HG02970 (cell line): ENCODE results near the gene OAS2.
"Not testable (repeated sequence)": the region's sequence is repeated elsewhere in the genome, so short reads cannot be mapped to it uniquely, and the experiment has no call there.

Experiments
- ATAC-seq: cut with Tn5 transposase; IDR thresholded peaks from one replicate; pipeline ENCODE4 v1.9.1; 2021; ENCODE audit warnings: mild to moderate bottlenecking, moderate library complexity, moderate number of reproducible peaks; ENCODE audit not compliant: unreplicated experiment, low FRiP score

Gene OAS2

GRCh38 chr12:112980491-112981158 lies 2.3 kb downstream of the OAS2 start:
- no peak for ATAC-seq

GRCh38 chr12:112985642-112986290 lies 7.4 kb downstream of the OAS2 start:
- no peak for ATAC-seq

- ATAC-seq: no peak
Measured at GRCh38 chr12:112986291-112986800, 8.0 kb downstream of the OAS2 start.

GRCh38 chr12:112987561-112987960 lies 9.2 kb downstream of the OAS2 start:
- no peak for ATAC-seq

- ATAC-seq: no peak
Measured at GRCh38 chr12:112988224-112988623, 9.9 kb downstream of the OAS2 start.

- not testable (repeated sequence) for ATAC-seq
Measured at GRCh38 chr12:112988823-112989385, 10.6 kb downstream of the OAS2 start.

GRCh38 chr12:112989806-112990205 lies 11.5 kb downstream of the OAS2 start:
- ATAC-seq: no peak

GRCh38 chr12:112992541-112993398 lies 14.5 kb downstream of the OAS2 start:
- no peak for ATAC-seq

- no peak for ATAC-seq
Measured at GRCh38 chr12:112995008-112995407, 16.7 kb downstream of the OAS2 start.

GRCh38 chr12:112996501-112996900 lies 18.2 kb downstream of the OAS2 start:
- ATAC-seq: no peak

- no peak for ATAC-seq
Measured at GRCh38 chr12:112997506-112997905, 19.2 kb downstream of the OAS2 start.

- ATAC-seq: no peak
Measured at GRCh38 chr12:112998987-112999767, 20.9 kb downstream of the OAS2 start.

- ATAC-seq: no peak
Measured at GRCh38 chr12:113000433-113000832, 22.1 kb downstream of the OAS2 start.

- no peak for ATAC-seq
Measured at GRCh38 chr12:113002155-113002554, 23.8 kb downstream of the OAS2 start.

- ATAC-seq: no peak
Measured at GRCh38 chr12:113002676-113003075, 24.4 kb downstream of the OAS2 start.

GRCh38 chr12:113003636-113004035 lies 25.3 kb downstream of the OAS2 start:
- no peak for ATAC-seq

- ATAC-seq: no peak
Measured at GRCh38 chr12:113005762-113006161, 27.4 kb downstream of the OAS2 start.

- ATAC-seq: no peak
Measured at GRCh38 chr12:113006206-113006605, 27.9 kb downstream of the OAS2 start.

GRCh38 chr12:113006641-113007040 lies 28.3 kb downstream of the OAS2 start:
- ATAC-seq: no peak

- ATAC-seq: no peak
Measured at GRCh38 chr12:113007166-113007565, 28.8 kb downstream of the OAS2 start.
